M059J (cell line): Measurements from ENCODE around the gene MPL. TPM values are rescaled to one million over a fixed set of nuclear protein-coding genes. Genes with fewer than 3 reads are reported as not detected.
"Not testable (repeated sequence)": the region's sequence is repeated elsewhere in the genome, so short reads cannot be mapped to it uniquely, and the experiment has no call there.

ENCODE experiments used
- DNase-seq: peaks from one replicate; pipeline ENCODE4 v3.0.0-alpha.2; 2012; ENCODE audit warnings: low read depth
- total RNA-seq: library from RNA; depleted of rRNA; stranded (reverse); fragments of >200 nt; shearing (Covaris generic); gene quantifications from 2 replicates; pipeline ENCODE4 v1.2.3, GENCODE V29; 2014

The MPL gene
- total RNA-seq, 1 experiment from 2014 or later, result not detected

DNA sequence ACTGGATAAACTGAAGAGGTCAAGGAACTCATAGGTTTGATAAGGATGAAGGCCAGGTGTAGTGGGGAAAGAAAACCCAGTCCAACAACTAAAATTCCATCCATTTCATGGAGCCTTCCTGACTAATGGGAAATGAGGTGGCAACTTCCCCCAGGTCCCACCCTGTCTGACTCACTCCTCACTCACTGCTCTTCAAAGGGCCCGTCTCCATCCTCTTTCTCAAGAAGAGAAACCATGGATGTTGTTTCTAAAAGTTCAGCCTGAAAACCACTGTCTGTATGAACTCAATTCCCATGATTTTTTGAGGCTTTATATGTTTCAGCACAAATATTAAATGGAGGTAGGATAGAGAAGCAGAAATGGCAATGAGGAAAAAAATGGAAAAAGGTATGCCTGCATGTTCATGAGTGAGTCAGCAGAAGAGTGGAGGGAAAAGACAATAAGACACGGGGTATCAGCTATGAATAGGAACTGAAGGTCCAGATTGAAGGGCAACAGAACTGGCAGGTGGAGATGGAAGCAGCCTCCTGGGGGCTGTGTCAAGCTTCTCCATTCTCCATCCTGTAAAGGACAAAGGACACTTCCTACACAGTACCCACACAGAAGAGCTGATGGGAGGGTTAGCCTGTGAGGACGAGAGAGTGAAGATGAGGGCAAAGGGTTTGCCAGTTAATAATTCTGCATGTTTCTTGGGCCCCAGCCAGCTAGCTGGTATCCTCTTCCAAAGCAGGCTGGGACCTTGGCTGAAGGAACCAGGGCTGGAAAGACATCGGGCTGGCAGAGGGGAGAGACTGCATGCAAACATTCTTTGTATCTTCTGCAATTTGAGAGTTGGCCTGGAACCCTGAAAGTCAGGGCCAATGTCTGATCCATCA, 35.7 kb downstream of the MPL start:
- DNase-seq, result peak; percentile 86

DNA sequence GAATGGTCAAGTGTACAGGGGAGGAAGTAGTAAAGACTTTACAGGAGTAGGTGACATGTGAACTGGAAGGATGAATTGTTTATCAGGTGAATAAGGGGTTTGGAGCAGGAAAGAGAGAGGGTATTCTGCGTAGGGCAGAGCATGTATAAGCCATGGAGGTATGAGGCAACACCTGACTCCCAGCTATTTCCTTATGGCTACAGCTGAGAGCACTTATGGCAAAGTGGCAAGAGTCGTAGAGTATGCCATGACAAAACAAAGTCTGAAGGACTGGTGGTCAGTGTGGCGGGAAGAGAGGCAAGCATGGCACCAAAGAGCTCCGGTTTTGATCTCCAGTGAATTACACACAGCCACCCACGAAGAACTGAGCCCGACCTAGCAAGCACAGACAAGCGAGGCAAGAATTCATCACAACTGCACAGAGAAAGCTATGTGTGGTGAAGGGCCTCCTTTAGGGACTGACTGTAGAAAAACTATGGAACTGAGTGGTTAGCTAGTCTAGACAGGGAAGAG, 39.2 kb downstream of the MPL start:
- no peak for DNase-seq

DNA sequence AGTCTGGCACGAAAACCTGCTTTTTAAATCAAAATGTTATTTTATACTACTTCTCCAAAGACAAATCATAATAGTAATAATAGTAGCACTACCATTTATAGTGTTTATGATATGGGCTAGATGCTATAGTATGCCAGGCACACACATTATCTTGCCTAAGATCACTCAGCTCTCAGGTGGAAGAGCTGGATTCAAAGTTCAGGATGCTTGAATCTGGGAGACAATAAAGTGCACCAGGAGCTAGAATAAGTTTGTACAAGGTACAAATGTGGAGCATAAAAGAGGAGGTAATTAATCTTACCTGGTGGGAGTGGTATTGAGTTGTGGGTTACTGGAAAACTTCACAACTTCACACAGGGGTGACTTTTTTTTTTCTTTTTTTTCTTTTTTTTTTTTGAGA, 40.2 kb downstream of the MPL start:
- DNase-seq, result no peak

DNA sequence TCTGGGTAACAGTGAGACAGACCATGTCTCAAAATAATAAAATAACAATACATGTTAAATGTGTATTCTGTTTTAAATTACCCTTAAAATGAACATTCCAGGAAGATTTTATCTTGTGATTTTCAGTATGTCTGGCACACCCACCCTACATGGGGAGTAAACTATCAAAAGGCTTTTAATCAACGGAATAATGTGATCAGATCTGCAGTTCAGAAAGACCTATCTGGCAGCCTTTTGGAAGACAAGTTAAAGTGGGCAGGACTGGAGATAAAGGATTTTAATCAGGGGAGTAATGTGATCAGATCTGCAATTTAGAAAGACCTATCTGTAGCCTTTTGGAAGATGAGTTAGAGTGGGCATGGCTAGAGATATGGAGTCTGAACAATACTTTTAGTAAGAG, 41.9 kb downstream of the MPL start:
- no peak for DNase-seq

DNA sequence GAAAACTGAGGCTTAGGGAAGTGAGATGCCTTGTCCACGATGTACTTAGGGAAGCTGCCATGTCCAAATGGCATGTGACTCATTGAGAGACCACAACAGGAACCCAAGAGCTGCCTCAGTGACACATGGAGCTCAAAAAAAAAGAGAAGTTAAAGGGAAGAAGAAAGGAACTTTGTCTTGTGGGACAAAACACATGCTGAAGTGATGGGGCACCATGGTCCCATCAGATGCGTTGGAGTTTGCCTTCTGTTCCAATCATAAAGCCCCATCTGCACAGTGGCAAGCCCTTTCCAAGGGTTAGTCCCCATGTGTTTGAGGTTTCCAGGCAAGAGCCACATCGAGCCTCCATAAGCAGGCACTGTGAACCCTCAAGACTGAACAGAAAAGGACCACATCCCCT, 44.0 kb downstream of the MPL start:
- peak; percentile 36 for DNase-seq

DNA sequence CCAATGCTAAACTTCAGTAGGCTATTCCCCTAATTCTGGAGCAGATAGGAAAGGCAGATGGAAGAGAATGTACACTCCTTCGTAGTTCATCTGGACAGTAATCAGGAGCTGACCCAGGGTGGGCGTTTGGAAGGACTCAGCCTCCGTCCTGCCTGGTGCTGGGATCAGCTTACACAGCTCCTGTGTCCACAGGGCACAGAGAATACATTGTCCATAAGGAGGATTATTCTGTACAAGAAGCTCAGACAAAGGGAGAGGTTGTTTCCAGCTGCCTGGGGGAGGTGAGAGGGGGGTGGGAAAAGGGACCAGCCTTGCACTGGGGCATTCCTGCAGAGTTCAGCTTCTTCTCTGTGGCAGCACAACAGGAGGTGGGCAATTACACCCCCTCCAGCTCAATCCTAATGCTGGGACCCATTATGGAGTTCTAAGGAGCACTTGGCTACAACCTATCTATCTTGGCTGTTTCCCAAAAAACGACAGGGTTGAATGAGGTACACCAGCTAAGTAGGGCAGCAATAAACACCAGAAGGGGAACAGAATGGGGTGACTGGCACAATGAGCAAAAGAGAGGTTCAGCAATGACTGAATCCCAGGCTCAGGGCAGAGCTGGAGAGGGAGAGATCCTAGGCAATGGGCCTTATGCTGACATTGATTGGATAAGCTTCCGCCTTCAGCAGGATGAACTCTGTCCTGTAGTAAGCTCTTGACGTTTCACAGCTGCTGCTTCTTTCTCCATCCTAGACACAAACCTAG, 44.6 kb downstream of the MPL start:
- DNase-seq, result no peak

DNA sequence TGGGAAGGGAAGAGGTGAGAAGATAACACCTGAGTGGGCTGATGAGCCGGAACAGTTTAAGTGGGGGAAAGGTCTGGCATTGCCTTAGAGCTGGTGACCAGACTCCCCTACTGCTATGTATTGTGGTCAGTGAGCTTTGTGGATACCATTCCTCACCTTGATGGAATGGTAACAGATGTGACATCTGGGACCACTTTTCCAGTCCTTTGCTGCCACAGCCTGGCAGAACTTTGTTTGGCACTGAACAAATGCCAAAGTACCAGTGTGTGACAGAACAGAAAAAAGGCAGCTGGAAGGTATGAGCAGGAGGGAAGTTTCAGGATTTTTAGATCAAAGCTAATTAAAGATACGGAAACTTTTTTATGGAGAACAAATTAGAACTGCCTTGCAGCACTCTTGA, 45.8 kb downstream of the MPL start:
- peak; percentile 50 for DNase-seq

DNA sequence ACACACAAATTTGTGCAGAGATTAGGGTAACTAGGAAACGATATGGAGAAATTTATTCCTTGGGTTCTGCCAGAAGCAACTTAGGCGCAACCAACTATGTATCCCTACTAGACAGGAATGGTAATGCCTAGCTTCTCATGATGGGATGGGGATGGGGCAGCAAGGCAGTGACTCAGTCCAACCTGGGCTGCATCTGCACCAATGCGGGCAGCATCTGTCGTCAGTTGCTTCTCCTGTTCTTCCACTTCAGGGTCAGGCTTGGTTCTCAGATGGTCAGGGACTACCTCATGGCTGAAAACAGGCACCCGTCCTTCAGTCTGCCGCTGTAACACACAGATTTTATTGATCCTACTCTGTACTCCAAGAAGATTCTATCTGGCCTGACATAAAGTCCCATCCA, 49.1 kb downstream of the MPL start:
- no peak for DNase-seq

DNA sequence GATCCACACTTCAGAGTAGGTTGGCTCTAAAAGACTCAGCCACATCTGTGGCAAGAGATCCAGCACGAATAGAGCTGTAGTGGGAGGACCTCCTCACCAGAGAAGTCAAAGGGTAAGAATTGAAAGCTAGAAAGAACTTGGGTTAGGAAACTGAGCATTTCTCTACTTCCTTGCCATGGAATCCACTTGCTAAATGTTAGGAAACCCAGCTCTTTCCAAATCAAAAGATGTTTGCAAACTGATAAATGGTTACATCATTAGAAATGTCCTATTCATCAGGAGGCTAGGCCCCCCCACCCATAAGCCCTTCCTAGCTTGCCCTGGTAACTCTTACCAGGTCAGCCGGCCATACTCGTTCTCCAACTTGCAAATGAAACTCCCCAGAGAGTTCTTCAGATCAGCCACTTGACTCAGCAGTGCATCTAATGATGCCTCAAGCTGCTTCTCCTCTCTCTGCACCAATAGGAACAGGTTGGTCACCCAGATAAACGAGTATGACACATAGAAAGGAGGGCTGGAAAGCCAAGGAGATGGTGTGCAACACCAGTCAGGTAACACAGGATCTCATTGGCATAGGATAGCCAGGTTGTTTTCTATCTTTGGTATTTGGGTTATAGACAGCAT, 50.5 kb downstream of the MPL start:
- no peak for DNase-seq

DNA sequence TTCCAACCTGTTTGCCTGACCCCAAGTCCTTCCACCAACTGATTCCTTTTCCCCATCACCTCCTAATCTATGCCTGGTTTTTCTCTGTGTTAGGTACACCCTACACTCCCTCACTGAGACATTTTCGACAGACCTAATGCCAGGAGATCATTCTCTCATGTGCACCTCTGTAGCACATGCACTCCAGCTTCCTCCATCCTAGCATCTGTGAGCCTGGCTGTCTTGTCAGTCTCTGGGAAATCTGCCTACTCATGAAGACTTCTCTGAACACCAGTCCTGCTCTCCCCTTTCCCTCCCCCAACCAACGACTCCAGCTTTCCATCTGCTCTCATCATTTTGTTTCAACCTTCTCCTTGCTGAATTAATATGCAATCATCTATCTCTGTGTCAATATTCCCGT, 51.0 kb downstream of the MPL start:
- no peak for DNase-seq

DNA sequence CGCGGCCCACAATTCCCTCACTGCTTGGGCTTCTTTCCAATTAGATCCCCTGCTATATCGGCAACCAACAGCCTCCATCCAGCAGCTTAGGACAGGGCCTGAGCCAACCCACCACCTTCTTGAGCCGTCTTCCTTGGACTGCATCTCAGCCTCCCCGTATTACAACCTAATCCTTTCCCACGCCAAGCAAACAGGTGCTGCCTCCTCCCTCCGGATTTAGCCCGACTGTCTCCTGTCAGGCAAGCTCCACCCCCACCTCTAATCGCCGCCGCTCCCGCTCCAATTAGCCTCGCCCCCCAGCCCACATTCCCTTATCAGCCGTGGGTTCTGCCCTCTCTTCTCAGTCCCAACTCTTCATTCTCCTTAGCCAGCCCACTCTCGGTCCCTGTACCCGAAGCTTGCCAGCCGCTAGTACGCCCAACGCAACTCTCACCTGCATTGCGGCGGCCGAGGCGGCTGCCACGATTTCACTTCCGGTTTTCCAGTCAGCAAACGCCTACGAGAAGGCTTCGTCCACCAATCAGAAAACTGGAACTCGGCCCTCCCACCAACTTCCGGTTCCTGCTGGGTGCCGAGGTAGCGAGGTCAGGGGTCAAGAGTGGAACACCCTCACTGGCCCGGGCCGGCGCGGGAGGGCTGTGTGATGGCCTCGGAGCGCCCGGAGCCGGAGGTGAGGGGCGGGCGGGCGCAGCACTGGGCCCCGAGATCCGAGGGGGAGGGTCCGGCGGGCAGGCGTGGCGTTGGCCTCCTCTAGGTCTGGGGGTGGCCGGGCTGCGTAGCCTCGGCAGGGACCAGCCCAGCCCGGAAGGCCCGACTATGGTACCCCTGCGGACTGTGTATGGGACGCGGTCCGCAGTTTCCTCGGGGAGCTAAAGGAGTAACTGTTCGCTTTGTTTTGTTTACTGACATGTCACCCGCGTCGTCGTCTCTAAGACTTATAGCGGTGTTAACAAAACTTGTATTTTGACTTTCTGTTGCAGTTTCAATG, 52.0 kb downstream of the MPL start, which contains the start of the genes MED8 and SZT2:
TSS of gene MED8 (minus strand) at position 475 of the 988 bp plus-strand sequence. CDS start at position 439, 36 bp downstream.
TSS of gene SZT2 (plus strand) at position 574 of the 988 bp plus-strand sequence. CDS start at position 644, 70 bp downstream.
- peak; percentile 95 for DNase-seq

DNA sequence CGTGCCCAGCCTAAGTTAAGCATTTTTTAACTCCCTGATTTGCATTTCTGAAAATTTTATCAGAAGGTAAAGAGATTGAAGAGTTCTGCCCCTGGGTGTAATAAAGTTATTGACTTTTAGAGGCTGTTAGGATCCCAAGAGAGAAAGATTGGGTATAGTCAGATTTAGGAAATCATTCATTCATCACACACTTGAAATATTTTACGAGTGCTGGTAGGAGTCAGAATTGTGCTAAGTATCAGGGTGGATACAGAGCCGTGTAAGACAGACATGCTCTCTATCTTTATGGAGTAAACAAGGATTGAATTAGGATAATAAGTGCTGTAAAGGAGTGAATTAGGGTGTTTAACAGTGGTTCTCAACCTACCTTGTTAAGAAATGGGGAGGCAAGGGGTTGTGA, 55.1 kb downstream of the MPL start:
- DNase-seq, result no peak

DNA sequence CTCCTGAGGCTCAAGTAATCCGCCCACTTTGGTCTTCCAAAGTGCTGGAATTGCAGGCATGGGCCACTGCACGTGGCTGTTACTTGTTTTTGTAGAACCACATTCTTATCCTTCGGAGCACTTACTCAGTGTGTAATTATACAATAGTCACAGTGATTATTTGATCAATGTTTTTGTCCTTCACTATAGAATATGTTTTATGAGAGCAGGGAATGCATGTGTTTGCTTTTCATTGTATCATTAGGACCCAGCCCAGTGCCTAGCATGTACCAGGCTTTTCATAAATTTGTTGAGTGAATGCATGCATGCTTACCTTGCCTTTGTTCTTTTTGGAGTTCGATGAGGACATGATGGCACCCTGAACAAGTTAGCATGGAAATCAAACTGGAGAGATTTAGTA, 57.9 kb downstream of the MPL start:
- no peak for DNase-seq

DNA sequence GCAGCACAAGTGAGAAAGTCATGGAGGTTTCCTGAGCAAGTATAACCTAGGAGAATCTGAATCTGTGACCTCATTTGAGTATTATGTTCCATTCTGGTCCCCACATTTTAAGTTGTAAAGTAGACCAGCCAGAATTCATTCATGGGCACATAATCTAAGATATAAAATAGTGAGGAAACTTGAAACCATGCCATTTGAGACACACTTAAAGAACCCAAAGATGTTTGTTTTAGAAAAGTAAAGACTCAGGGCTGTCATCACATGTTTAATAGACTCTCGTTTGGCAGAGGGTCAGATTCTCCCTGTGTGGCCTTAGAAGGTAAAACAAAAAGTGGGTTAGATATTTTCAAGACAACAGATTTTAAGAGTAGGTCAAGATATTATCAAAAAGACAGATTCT, 58.4 kb downstream of the MPL start:
- no peak for DNase-seq

DNA sequence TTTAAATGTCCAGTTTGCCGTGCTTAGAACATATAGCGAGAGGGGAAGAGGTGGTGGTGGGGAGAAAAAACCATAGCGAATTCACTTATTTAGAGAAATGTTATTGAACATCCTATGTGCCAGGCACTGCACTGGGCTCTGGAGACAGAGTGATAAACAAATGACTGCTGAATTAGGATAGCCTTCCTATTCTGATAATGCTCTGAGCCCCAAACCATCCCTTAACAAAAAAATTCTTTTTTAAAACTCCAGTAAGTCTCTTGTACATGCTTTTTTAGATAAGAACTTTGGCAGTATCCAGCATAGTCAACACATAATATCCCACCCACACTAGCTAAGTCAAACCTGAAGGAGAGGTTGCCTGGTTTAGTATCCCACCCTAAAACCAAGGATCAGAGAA, 60.6 kb downstream of the MPL start:
- no peak for DNase-seq

DNA sequence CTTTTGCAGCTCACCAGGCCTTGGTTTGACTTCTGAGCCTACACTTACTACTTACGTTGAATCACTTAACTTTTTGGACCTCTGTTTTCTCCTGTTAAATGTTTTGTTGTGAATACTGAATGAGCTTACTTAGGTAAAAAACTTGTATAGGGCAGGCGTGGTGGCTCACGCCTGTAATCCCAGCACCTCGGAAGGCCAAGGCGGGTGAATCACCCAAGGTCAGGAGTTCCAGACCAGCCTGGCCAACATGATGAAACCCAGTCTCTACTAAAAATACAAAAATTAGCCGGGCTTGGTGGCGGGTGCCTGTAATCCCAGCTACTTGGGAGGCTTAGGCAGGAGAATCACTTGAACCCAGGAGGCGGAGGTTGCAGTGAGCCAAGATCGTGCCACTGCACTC, 62.8 kb downstream of the MPL start:
- not testable (repeated sequence) for DNase-seq

DNA sequence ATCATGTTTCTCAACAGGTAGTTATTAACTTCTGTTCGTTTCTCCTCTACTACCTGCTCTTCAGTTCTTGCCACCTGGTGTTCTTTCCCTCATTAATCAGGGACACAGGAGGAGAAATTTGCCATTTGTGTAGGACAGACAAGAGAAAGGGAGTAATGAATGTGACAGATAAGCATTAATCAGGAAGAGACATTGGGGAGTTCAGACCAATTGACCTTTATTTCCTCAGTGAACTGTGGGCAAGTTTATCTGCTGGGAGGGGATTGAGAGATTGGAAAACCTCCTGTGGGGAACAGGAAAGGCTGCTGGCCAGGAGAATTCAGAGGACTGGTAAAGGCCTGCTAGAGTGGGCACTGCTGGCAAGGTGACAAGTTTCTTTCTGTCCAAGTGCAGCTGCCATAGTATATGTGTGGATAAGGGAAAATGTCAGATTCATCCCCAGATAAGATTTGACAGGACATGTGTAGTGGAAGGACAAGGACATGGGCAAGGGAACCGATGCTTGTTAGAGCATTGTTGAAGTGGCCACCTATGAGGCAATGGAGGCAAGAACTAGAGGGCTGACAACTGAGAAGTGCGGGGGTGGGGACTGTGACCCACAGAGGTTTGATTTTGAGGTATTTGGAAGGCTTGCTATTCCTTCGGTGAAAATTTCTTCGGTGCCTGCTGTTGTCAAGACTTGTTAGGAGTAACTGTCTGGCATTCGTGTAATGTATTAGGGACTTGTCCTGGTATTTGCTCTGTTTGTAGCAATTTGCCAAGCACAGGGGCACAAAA, 64.7 kb downstream of the MPL start:
- DNase-seq, result no peak
